ENCODE data around the gene UGGT1.

Gene UGGT1

GRCh38 chr2:128115921-128116623, 25.1 kb downstream of the UGGT1 start:
- Histone ChIP-seq H3K9ac (ENCODE audit: low read depth, low read length, poor library complexity) (no peak overlapping the region), H3K4me3 (ENCODE audit: low read length in 2 of 2) (no peak overlapping the region), H2BK12ac (ENCODE audit: low read length) (no peak overlapping the region), H2AFZ (ENCODE audit: low read length) (no peak overlapping the region), H3K27ac (replicated peaks; ENCODE audit: low read length) (no peak overlapping the region), H3K27me3 (ENCODE audit: control insufficient read depth in 3 of 3, insufficient read depth in 3 of 3, low read depth in 1 of 3, low read length in 3 of 3) (no peaks in the 10 kb centered on the region), H3K4me1 (ENCODE audit: control insufficient read depth in 2 of 2, insufficient read depth in 1 of 2, low read depth in 1 of 2, low read length in 2 of 2) (no peaks in the 10 kb centered on the region), H4K91ac (ENCODE audit: low read depth, low read length, poor library complexity) (no peak overlapping the region), H3K4ac (ENCODE audit: low read length) (no peak overlapping the region), H3K14ac (ENCODE audit: low read length) (no peak overlapping the region), H3K79me1 (ENCODE audit: low read depth, low read length) (no peaks in the 10 kb centered on the region), H3K18ac (ENCODE audit: low read length) (no peak overlapping the region), H2BK120ac (ENCODE audit: low read depth, low read length) (no peak overlapping the region), H3K9me3 (replicated peaks in 1 of 2; ENCODE audit: control insufficient read depth in 2 of 2, insufficient read depth in 1 of 2, low read depth in 1 of 2, low read length in 2 of 2) (no peaks in the 10 kb centered on the region), H2AK5ac (ENCODE audit: low read depth, low read length) (no peak overlapping the region), H3K36me3 (replicated peaks in 1 of 2; ENCODE audit: control insufficient read depth in 2 of 2, insufficient read depth in 2 of 2, low read length in 2 of 2) (peaks cover 15 to 85% of the 10 kb centered on the region in 2 donors), H2BK5ac (ENCODE audit: low read length) (no peak overlapping the region), H4K8ac (ENCODE audit: low read depth, low read length) (no peak overlapping the region), H3K23ac (ENCODE audit: low read depth, low read length, poor library complexity) (no peak overlapping the region), H3K4me2 (ENCODE audit: insufficient read depth, low read length, poor library complexity, severe bottlenecking) (no peak overlapping the region), H2BK15ac (ENCODE audit: low read length) (no peak overlapping the region)
- DNase-seq (ENCODE audit: low spot score): no peak
- WGBS, 2 donors (ENCODE audit: extremely low coverage in 2 of 2, insufficient read length in 2 of 2, insufficient replicate concordance in 1 of 2): no CpG with 5 or more reads among the region's 8 CpGs

- Histone ChIP-seq H2BK12ac (ENCODE audit: low read length) (no peak overlapping the region), H2BK5ac (ENCODE audit: low read length) (no peak overlapping the region), H3K4me1 (ENCODE audit: control insufficient read depth in 2 of 2, insufficient read depth in 1 of 2, low read depth in 1 of 2, low read length in 2 of 2) (no peaks in the 10 kb centered on the region), H3K9me3 (replicated peaks in 1 of 2; ENCODE audit: control insufficient read depth in 2 of 2, insufficient read depth in 1 of 2, low read depth in 1 of 2, low read length in 2 of 2) (peaks cover 0 to 2% of the 10 kb centered on the region in 2 donors), H2BK120ac (ENCODE audit: low read depth, low read length) (no peak overlapping the region), H3K23ac (ENCODE audit: low read depth, low read length, poor library complexity) (no peak overlapping the region), H3K79me1 (ENCODE audit: low read depth, low read length) (no peaks in the 10 kb centered on the region), H3K36me3 (replicated peaks in 1 of 2; ENCODE audit: control insufficient read depth in 2 of 2, insufficient read depth in 2 of 2, low read length in 2 of 2) (peaks cover 23 to 89% of the 10 kb centered on the region in 2 donors), H3K4ac (ENCODE audit: low read length) (no peak overlapping the region), H3K14ac (ENCODE audit: low read length) (no peak overlapping the region), H3K9ac (ENCODE audit: low read depth, low read length, poor library complexity) (no peak overlapping the region), H3K4me2 (ENCODE audit: insufficient read depth, low read length, poor library complexity, severe bottlenecking) (no peak overlapping the region), H3K27ac (replicated peaks; ENCODE audit: low read length) (no peak overlapping the region), H4K91ac (ENCODE audit: low read depth, low read length, poor library complexity) (no peak overlapping the region), H2AK5ac (ENCODE audit: low read depth, low read length) (no peak overlapping the region), H2BK15ac (ENCODE audit: low read length) (no peak overlapping the region), H3K4me3 (ENCODE audit: low read length in 2 of 2) (no peak overlapping the region), H3K18ac (ENCODE audit: low read length) (no peak overlapping the region), H4K8ac (ENCODE audit: low read depth, low read length) (no peak overlapping the region), H3K27me3 (ENCODE audit: control insufficient read depth in 3 of 3, insufficient read depth in 3 of 3, low read depth in 1 of 3, low read length in 3 of 3) (no peaks in the 10 kb centered on the region), H2AFZ (ENCODE audit: low read length) (no peak overlapping the region)
- no peak for DNase-seq (ENCODE audit: low spot score)
- no CpG with 5 or more reads among the region's 5 CpGs for WGBS, 2 donors (ENCODE audit: extremely low coverage in 2 of 2, insufficient read length in 2 of 2, insufficient replicate concordance in 1 of 2)
Measured at GRCh38 chr2:128134573-128134972, 43.6 kb downstream of the UGGT1 start.

- Histone ChIP-seq H4K8ac (ENCODE audit: low read depth, low read length) (no peak overlapping the region), H2BK5ac (ENCODE audit: low read length) (no peak overlapping the region), H3K9ac (ENCODE audit: low read depth, low read length, poor library complexity) (no peak overlapping the region), H3K4ac (ENCODE audit: low read length) (no peak overlapping the region), H3K9me3 (replicated peaks in 1 of 2; ENCODE audit: control insufficient read depth in 2 of 2, insufficient read depth in 1 of 2, low read depth in 1 of 2, low read length in 2 of 2) (no peaks in the 10 kb centered on the region), H3K4me2 (ENCODE audit: insufficient read depth, low read length, poor library complexity, severe bottlenecking) (no peak overlapping the region), H3K18ac (ENCODE audit: low read length) (no peak overlapping the region), H2BK15ac (ENCODE audit: low read length) (no peak overlapping the region), H3K4me1 (ENCODE audit: control insufficient read depth in 2 of 2, insufficient read depth in 1 of 2, low read depth in 1 of 2, low read length in 2 of 2) (no peaks in the 10 kb centered on the region), H2AFZ (ENCODE audit: low read length) (no peak overlapping the region), H3K14ac (ENCODE audit: low read length) (no peak overlapping the region), H3K36me3 (replicated peaks in 1 of 2; ENCODE audit: control insufficient read depth in 2 of 2, insufficient read depth in 2 of 2, low read length in 2 of 2) (peaks cover 31 to 90% of the 10 kb centered on the region in 2 donors), H3K27ac (replicated peaks; ENCODE audit: low read length) (no peak overlapping the region), H2BK120ac (ENCODE audit: low read depth, low read length) (no peak overlapping the region), H3K27me3 (ENCODE audit: control insufficient read depth in 3 of 3, insufficient read depth in 3 of 3, low read depth in 1 of 3, low read length in 3 of 3) (no peaks in the 10 kb centered on the region), H2AK5ac (ENCODE audit: low read depth, low read length) (no peak overlapping the region), H3K23ac (ENCODE audit: low read depth, low read length, poor library complexity) (no peak overlapping the region), H3K4me3 (ENCODE audit: low read length in 2 of 2) (no peak overlapping the region), H2BK12ac (ENCODE audit: low read length) (no peak overlapping the region), H3K79me1 (ENCODE audit: low read depth, low read length) (no peaks in the 10 kb centered on the region), H4K91ac (ENCODE audit: low read depth, low read length, poor library complexity) (no peak overlapping the region)
- no CpG with 5 or more reads among the region's 3 CpGs for WGBS, 2 donors (ENCODE audit: extremely low coverage in 2 of 2, insufficient read length in 2 of 2, insufficient replicate concordance in 1 of 2)
- no peak for DNase-seq (ENCODE audit: low spot score)
Measured at GRCh38 chr2:128137094-128137616, 46.2 kb downstream of the UGGT1 start.

GRCh38 chr2:128139624-128140023, 48.6 kb downstream of the UGGT1 start:
- Histone ChIP-seq H4K91ac (ENCODE audit: low read depth, low read length, poor library complexity) (no peak overlapping the region), H3K14ac (ENCODE audit: low read length) (no peak overlapping the region), H3K4me1 (ENCODE audit: control insufficient read depth in 2 of 2, insufficient read depth in 1 of 2, low read depth in 1 of 2, low read length in 2 of 2) (no peaks in the 10 kb centered on the region), H3K4me3 (ENCODE audit: low read length in 2 of 2) (no peak overlapping the region), H3K27ac (replicated peaks; ENCODE audit: low read length) (no peak overlapping the region), H3K18ac (ENCODE audit: low read length) (no peak overlapping the region), H2BK5ac (ENCODE audit: low read length) (no peak overlapping the region), H3K79me1 (ENCODE audit: low read depth, low read length) (no peaks in the 10 kb centered on the region), H3K36me3 (replicated peaks in 1 of 2; ENCODE audit: control insufficient read depth in 2 of 2, insufficient read depth in 2 of 2, low read length in 2 of 2) (peaks cover 27 to 87% of the 10 kb centered on the region in 2 donors), H2BK12ac (ENCODE audit: low read length) (no peak overlapping the region), H3K9ac (ENCODE audit: low read depth, low read length, poor library complexity) (no peak overlapping the region), H2BK15ac (ENCODE audit: low read length) (no peak overlapping the region), H2AK5ac (ENCODE audit: low read depth, low read length) (no peak overlapping the region), H2BK120ac (ENCODE audit: low read depth, low read length) (no peak overlapping the region), H3K4me2 (ENCODE audit: insufficient read depth, low read length, poor library complexity, severe bottlenecking) (no peak overlapping the region), H3K27me3 (ENCODE audit: control insufficient read depth in 3 of 3, insufficient read depth in 3 of 3, low read depth in 1 of 3, low read length in 3 of 3) (no peaks in the 10 kb centered on the region), H4K8ac (ENCODE audit: low read depth, low read length) (no peak overlapping the region), H3K9me3 (replicated peaks in 1 of 2; ENCODE audit: control insufficient read depth in 2 of 2, insufficient read depth in 1 of 2, low read depth in 1 of 2, low read length in 2 of 2) (no peaks in the 10 kb centered on the region), H3K23ac (ENCODE audit: low read depth, low read length, poor library complexity) (no peak overlapping the region), H3K4ac (ENCODE audit: low read length) (no peak overlapping the region), H2AFZ (ENCODE audit: low read length) (no peak overlapping the region)
- no peak for DNase-seq (ENCODE audit: low spot score)
- WGBS, 2 donors (ENCODE audit: extremely low coverage in 2 of 2, insufficient read length in 2 of 2, insufficient replicate concordance in 1 of 2): no CpG with 5 or more reads among the region's 9 CpGs
